Stomach smooth muscle (tissue), 2 donors: ENCODE measurements around the gene SLC44A5.
"Not testable (repeated sequence)": the region's sequence is repeated elsewhere in the genome, so short reads cannot be mapped to it uniquely, and the experiment has no call there.

Experiments used
- H3K27ac ChIP-seq: one replicate; pipeline ENCODE4 v1.7.0; 2013; ENCODE audit warnings: mild to moderate bottlenecking, low read length, inconsistent platforms
- H3K27me3 ChIP-seq, 2 donors: one replicate each; pipeline ENCODE4 v1.7.0; 2013; ENCODE audit warnings: low read length in 2 of 2; ENCODE audit not compliant: insufficient read depth in 2 of 2, control insufficient read depth in 1 of 2
- H3K36me3 ChIP-seq, 2 donors: one replicate each; pipeline ENCODE4 v1.7.0; 2013; ENCODE audit warnings: low read length in 2 of 2; ENCODE audit not compliant: control insufficient read depth in 2 of 2, insufficient read depth in 2 of 2
- H3K4me1 ChIP-seq: one replicate; pipeline ENCODE4 v1.7.0; 2013; ENCODE audit warnings: low read length; ENCODE audit not compliant: control insufficient read depth, insufficient read depth
- H3K4me3 ChIP-seq, 2 donors: one replicate each; pipeline ENCODE4 v1.7.0; 2013; ENCODE audit warnings: low read length in 2 of 2
- H3K9ac ChIP-seq, 2 donors: one replicate each; pipeline ENCODE4 v1.7.0; 2013; ENCODE audit warnings: low read length in 2 of 2, mild to moderate bottlenecking in 1 of 2
- H3K9me3 ChIP-seq, 2 donors: one replicate each; pipeline ENCODE4 v1.7.0; 2013; ENCODE audit warnings: low read length in 2 of 2; ENCODE audit not compliant: control insufficient read depth in 2 of 2
- donor health status: healthy.
- donor health status: Pancreatic carcinoma.

SLC44A5 gene

DNA sequence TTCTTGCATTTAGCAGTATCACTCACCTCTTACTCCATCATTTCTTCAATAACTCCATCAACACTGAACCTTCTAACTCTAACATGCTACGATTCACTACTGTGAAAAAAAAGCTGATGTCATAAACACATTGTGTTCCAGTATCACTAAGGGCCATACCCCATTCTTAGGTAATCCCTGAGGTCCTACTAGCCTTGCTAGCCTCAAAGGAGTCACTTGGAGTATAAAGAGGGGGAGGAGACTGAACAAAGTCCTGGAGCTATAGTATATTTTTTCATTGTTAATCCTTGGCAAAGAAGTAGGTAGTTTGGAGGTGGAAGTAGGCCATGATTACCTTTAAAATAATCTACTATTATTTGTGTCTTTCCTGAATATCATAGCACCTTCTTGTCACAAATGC is at the start of gene SLC44A5:
SLC44A5 (minus strand) TSS at position 101 of the 400 bp plus-strand sequence. CDS start 69,667 bp downstream, outside the sequence.
- H3K27me3 ChIP-seq, result peaks cover 12 to 27% of the 10 kb centered on the region in 2 donors

DNA sequence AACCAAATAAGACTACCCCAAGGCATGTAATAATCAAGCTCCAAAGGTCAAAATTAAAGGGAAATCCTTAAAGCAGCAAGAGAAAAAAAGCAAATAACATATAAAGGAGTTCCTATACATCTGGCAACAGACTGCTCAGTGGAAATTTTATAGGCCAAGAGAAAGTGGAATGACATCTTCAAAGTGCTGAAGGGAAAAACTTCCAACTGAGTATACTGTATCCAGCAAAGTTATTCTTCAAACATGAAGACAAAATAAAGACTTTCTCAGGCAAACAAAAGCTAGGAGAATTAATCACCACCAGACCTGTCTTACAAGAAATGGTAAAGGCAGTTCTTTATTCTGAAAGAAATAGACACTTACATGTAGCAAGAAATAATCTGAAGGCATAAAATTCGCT is 45.0 kb upstream of the SLC44A5 start:
- Histone ChIP-seq H3K27ac (no peak overlapping the region), H3K9ac (no peak overlapping the region), H3K36me3 (no peaks in the 10 kb centered on the region), H3K9me3 (peaks cover 0 to 2% of the 10 kb centered on the region in 2 donors), H3K4me1 (no peaks in the 10 kb centered on the region), H3K4me3 (no peak overlapping the region), H3K27me3 (no peaks in the 10 kb centered on the region)

More for the DNA sequence above, at the start of gene SLC44A5:
- Histone ChIP-seq H3K9me3 (no peaks in the 10 kb centered on the region), H3K27ac (no peak within 1 kb of the TSS), H3K4me1 (peaks cover 14% of the 10 kb centered on the region), H3K9ac (no peak within 1 kb of the TSS), H3K4me3 (no peak within 1 kb of the TSS), H3K36me3 (no peaks in the 10 kb centered on the region)

DNA sequence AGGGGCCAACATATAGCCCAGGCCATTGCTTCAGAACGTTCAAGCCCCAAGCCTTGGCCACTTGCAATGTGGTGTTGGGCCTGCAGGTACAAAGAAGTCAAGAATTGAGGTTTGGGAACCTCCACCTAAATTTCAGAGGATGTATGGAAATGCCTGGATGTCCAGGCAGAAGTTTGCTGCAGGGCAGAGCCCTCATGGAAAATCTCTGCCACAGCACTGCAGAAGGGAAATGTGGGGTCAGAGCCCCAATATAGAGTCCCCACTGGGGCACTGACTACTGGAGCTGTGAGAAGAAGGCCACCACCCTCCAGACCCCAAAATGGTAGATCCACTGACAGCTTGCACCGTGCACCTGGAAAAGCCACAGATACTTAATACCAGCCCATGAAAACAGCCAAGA is 36.3 kb upstream of the SLC44A5 start:
- H3K4me1 ChIP-seq, H3K27me3 ChIP-seq, H3K9ac ChIP-seq, H3K4me3 ChIP-seq, H3K9me3 ChIP-seq, H3K36me3 ChIP-seq, H3K27ac ChIP-seq: not testable (repeated sequence)

DNA sequence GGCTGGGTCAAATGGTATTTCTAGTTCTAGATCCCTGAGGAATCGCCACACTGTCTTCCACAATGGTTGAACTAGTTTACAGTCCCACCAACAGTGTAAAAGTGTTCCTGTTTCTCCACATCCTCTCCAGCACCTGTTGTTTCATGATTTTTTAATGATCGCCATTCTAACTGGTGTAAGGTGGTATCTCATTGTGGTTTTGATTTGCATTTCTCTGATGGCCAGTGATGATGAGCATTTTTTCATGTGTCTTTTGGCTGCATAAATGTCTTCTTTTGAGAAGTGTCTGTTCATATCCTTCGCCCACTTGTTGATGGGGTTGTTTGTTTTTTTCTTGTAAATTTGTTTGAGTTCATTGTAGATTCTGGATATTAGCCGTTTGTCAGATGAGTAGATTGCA is 34.2 kb upstream of the SLC44A5 start:
- H3K9me3 ChIP-seq, H3K27me3 ChIP-seq, H3K4me3 ChIP-seq, H3K36me3 ChIP-seq, H3K4me1 ChIP-seq, H3K9ac ChIP-seq, H3K27ac ChIP-seq: not testable (repeated sequence)

DNA sequence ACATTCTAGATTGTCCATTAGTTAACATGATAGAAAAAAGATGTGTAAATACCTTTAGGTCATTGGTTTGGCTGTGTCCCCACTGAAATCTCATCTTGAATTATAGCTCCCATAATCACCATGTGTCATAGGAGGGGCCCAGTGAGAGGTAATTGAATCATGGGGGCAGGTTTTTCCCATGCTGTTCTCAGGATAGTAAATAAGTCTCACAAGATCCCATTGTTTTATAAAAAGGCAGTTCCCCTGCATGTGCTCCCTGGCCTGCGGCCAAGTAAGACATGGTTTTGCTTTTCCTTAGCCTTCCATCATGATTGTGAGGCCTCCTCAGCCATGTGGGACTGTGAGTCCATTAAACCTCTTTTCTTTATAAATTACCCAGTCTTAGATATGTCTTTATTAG is 32.5 kb upstream of the SLC44A5 start:
- no peaks in the 10 kb centered on the region for H3K9me3 ChIP-seq
- no peak overlapping the region for H3K4me3 ChIP-seq

DNA sequence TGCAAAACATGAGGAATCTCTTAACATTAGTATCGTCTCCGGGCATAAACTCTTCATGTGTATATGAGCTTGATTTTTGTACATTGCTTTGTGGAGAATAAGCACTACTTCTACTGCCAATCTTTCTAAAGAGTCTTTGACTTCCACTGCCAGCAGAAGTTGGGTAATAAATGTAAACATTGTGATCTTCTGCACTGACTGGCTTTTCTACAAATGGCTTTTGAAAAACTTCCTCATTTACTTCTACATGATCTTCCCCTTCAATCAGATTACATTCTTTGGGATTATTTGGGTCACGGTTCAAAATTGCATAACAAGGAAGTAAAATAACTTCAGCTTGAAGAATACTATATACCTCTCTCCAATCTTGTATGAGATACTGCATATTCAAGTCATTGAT is 30.4 kb upstream of the SLC44A5 start:
- Histone ChIP-seq H3K4me1 (no peaks in the 10 kb centered on the region), H3K36me3 (no peaks in the 10 kb centered on the region), H3K9ac (no peak overlapping the region), H3K27me3 (no peaks in the 10 kb centered on the region), H3K9me3 (no peaks in the 10 kb centered on the region), H3K4me3 (no peak overlapping the region), H3K27ac (no peak overlapping the region)

More for the DNA sequence above, 32.5 kb upstream of the SLC44A5 start:
- H3K27me3 ChIP-seq, result no peaks in the 10 kb centered on the region
- H3K9ac ChIP-seq, result no peak overlapping the region
- no peaks in the 10 kb centered on the region for H3K36me3 ChIP-seq
- H3K4me1 ChIP-seq, result no peaks in the 10 kb centered on the region
- no peak overlapping the region for H3K27ac ChIP-seq

DNA sequence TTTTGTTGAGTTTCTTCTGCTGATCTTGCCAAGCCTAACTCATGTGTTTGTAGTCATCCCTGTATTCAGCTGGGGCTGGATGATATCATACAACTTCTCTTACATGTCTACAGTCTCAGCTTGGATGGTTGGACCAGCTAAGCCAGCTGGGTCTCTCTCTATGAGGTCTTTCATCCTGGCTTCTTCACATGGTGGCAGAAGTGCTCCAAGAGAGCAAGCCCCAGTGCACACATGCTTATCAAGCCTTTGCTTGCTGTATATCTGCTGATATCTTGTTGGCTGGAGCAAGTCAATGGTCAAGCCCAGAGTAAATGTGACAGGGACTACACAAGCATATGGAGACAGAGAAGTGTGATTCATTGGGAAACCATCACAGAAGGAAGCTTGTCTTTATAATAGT is 29.2 kb upstream of the SLC44A5 start:
- no peak overlapping the region for H3K9ac ChIP-seq
- H3K36me3 ChIP-seq, result no peaks in the 10 kb centered on the region
- no peaks in the 10 kb centered on the region for H3K4me1 ChIP-seq
- no peak overlapping the region for H3K27ac ChIP-seq
- H3K4me3 ChIP-seq, result no peak overlapping the region
- H3K9me3 ChIP-seq, result no peaks in the 10 kb centered on the region
- H3K27me3 ChIP-seq, result no peaks in the 10 kb centered on the region

DNA sequence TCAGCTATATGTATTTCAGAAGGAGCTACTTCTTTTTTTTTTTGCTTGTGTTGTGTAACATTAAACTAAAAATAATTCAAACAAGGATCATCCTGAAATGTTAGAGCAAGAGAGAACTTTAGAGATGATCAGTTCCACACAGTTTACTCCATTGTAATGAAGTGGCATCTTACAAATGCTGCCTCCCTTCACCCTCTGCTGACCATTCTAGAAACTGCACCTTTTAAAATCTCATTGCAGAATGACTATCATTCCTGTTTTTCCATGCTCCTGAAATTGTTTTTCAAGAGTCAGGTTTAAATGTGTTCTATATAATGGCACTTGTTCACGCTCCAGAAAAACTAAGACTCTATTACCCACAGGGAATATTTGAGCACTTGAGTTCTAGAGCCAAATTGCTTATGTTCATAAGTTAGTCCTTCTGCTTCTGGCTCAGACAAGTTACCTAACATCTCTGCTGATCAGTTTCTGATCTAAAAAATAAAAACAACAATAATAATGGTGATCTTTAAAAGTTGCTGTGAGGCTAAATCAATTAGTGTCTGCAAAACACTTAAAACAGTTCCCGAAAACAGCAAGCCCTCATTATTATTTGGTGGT is 21.5 kb upstream of the SLC44A5 start:
- H3K9me3 ChIP-seq, result no peaks in the 10 kb centered on the region
- H3K36me3 ChIP-seq, result no peaks in the 10 kb centered on the region
- no peak overlapping the region for H3K4me3 ChIP-seq
- H3K27me3 ChIP-seq, result no peaks in the 10 kb centered on the region
- no peaks in the 10 kb centered on the region for H3K4me1 ChIP-seq
- no peak overlapping the region for H3K27ac ChIP-seq
- H3K9ac ChIP-seq, result no peak overlapping the region

DNA sequence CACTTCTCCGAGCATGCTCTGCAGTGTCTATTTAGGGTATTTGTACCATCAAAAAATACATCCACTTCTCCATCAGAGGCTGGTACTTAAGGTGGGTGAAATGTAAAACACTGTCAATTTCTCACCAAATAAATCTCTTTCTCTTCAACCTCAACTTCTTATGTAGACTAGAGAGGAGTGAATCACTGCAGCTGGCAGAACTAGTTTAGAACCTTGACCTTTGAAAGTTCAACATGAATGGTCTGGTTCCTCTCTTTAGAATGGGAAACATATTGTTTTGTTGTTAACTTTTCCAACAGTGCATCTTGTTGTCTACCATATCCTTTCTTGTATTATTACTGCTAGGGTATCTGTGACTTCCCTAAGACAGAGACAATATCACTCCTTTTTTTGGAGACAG is 20.1 kb upstream of the SLC44A5 start:
- no peak overlapping the region for H3K4me3 ChIP-seq
- no peaks in the 10 kb centered on the region for H3K27me3 ChIP-seq
- no peaks in the 10 kb centered on the region for H3K4me1 ChIP-seq
- no peak overlapping the region for H3K27ac ChIP-seq
- H3K9ac ChIP-seq, result no peak overlapping the region
- H3K36me3 ChIP-seq, result no peaks in the 10 kb centered on the region
- H3K9me3 ChIP-seq, result no peaks in the 10 kb centered on the region

DNA sequence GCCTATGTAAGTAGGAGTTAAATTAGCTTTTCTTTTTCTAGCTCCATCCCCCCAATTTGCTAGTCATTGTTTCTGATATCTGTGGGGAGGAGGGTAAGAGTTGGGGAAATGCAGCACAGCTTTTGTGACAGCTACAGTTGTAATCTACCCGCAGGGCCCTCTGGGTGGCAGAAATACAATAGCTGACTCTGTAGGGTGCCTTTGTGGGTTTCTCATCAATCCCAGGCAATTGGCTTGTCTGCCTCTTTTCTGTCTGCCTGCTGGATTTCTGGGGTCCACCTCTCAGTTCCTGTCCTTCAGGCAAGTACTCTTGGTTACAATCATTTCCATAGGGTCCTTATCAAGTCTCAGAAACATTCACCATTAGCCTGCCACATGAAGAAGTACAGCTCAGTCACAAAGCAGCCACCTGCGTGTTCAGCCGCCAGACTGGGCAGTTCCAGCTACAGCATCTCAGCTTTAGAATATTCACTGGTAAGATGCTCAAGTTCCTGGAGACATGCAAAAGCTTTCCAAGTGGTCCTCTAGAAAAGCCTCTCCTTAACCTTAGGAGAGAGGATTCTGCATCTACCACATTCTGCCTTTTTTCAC is 19.2 kb upstream of the SLC44A5 start:
- H3K27ac ChIP-seq, result no peak overlapping the region
- H3K9ac ChIP-seq, result no peak overlapping the region
- no peak overlapping the region for H3K4me3 ChIP-seq
- H3K27me3 ChIP-seq, result no peaks in the 10 kb centered on the region
- no peaks in the 10 kb centered on the region for H3K9me3 ChIP-seq
- no peaks in the 10 kb centered on the region for H3K4me1 ChIP-seq
- H3K36me3 ChIP-seq, result no peaks in the 10 kb centered on the region

DNA sequence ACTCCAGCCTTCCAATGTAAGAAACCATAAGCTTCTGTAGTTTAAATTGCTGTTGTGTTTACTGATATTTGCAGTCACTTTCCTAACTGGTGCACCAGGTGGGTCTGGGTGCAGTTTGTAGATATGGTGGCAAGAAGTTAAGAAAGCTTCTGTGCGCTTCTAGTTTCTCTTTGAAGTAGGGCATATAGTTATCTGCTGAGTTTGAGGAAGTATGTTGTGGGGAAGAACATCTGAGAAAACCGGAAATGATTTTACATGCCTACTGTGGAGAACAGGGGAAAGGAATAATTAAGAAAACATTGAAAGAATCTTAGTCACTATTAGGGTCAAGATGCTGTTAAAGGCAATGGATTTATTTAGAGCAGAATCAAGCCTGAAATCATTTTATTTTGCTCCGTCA is 14.9 kb upstream of the SLC44A5 start:
- Histone ChIP-seq H3K27me3 (no peaks in the 10 kb centered on the region), H3K9ac (no peak overlapping the region), H3K4me3 (no peak overlapping the region), H3K9me3 (no peaks in the 10 kb centered on the region), H3K4me1 (no peaks in the 10 kb centered on the region), H3K27ac (no peak overlapping the region), H3K36me3 (no peaks in the 10 kb centered on the region)
